Measurements from ENCODE around the gene SHLD3.

GRCh38 chr5:65588694-65589093, 36.1 kb upstream of the SHLD3 start:
- no peak for TF ChIP-seq CTCF (IDR thresholded peaks at IDR 0.05; ENCODE audit: insufficient read depth, low read length, poor library complexity, severe bottlenecking)
- no peak for TF ChIP-seq EZH2phosphoT487 (conservative IDR thresholded peaks at IDR 0.05; ENCODE audit: low read length)

All from SU-DHL-6 (cell line).